NCI-H748 (cell line): ENCODE measurements around the gene TBC1D17.

Experiments
- DNase-seq: peaks from one replicate; lab custom pipeline; 2025; ENCODE audit not compliant: unreplicated experiment; lab: John Stamatoyannopoulos, UW

Gene TBC1D17

GRCh38 chr19:49877020-49877878 is at the start of gene TBC1D17, which contains the start of gene AKT1S1:
TSS of gene TBC1D17 (plus strand) at chr19:49877702. CDS start at chr19:49877724, 22 bp downstream.
TSS of gene AKT1S1 (minus strand) at chr19:49877355. CDS start at chr19:49873295, 4,060 bp downstream.
- DNase-seq, result peak; percentile 100

- DNase-seq, result no peak
These were observed 48.3 kb upstream of the TBC1D17 start for GRCh38 chr19:49829200-49829599.

GRCh38 chr19:49829721-49830120 is 47.8 kb upstream of the TBC1D17 start:
- no peak for DNase-seq

GRCh38 chr19:49830766-49831165 is 46.7 kb upstream of the TBC1D17 start:
- DNase-seq, result no peak

- DNase-seq, result no peak
These were observed 45.9 kb upstream of the TBC1D17 start for GRCh38 chr19:49831592-49831991.

GRCh38 chr19:49832556-49832955 is 44.9 kb upstream of the TBC1D17 start:
- DNase-seq, result no peak

- no peak for DNase-seq
These were observed 43.9 kb upstream of the TBC1D17 start for GRCh38 chr19:49833599-49833998.

GRCh38 chr19:49835562-49835961 is 41.9 kb upstream of the TBC1D17 start:
- DNase-seq, result no peak

GRCh38 chr19:49836176-49837008 is 41.1 kb upstream of the TBC1D17 start:
- no peak for DNase-seq

GRCh38 chr19:49837009-49837310 is 40.5 kb upstream of the TBC1D17 start:
- DNase-seq, result no peak

- no peak for DNase-seq
These were observed 40.1 kb upstream of the TBC1D17 start for GRCh38 chr19:49837425-49837824.

- DNase-seq, result no peak
These were observed 38.5 kb upstream of the TBC1D17 start for GRCh38 chr19:49838885-49839588.

- DNase-seq, result no peak
These were observed 37.8 kb upstream of the TBC1D17 start for GRCh38 chr19:49839713-49840112.

- no peak for DNase-seq
These were observed 37.2 kb upstream of the TBC1D17 start for GRCh38 chr19:49840321-49840720.

- no peak for DNase-seq
These were observed 36.7 kb upstream of the TBC1D17 start for GRCh38 chr19:49840736-49841249.

- no peak for DNase-seq
These were observed 34.2 kb upstream of the TBC1D17 start for GRCh38 chr19:49843265-49843664.

- DNase-seq, result no peak
These were observed 33.1 kb upstream of the TBC1D17 start for GRCh38 chr19:49844138-49845095.

- no peak for DNase-seq
These were observed 32.1 kb upstream of the TBC1D17 start for GRCh38 chr19:49845414-49845813.

GRCh38 chr19:49846408-49846807 is 31.1 kb upstream of the TBC1D17 start:
- DNase-seq, result no peak
